Measurements from ENCODE around the gene FTL.
A peak's percentile ranks its signal among the peaks of the same experiment; 100 is the strongest.

The FTL gene

GRCh38 chr19:48992581-48993174 is 27.6 kb downstream of the FTL start:
- no peak for DNase-seq (ENCODE audit: low read depth)

DNA sequence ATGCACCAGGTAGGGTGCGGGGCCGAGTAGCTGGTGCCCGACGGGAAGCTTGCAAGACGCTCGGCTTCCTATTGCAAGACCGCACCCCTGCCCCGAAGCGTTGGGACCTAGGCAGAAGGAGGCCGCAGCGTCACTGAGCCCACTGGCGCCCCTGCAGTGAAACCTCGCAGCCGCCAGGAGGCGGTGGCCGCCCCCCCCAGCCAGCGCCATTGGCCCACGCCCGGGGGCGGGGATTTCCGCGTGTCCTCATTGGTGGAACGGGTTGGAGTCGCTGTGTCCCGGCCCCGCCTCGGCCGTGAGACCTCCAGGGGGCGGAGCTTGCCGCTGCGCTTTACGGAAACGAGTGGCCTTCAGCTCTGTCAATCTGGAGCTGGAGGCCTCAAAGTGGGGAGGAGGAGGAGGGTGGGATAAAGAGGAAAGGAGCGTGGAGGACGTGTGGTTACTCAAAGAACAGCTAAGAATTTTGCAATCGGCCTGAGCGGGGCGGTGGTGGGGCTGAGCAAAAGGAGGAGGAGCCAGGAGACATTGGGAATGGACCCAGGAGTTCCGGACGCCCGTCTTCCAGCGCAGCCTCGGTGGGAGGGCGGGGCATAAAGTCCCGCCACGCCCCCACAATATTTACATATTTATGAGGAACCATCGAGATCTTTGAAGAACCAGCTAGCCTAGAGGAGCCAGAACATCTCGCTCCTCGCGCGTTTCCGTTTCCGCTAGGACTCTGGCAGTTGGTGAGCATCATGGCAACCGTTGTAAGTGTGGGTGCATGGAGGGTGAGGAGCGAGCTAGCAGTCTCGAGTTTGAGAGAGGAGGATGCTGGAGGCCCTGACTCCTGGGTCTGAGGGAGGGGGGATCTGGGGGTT is 28.3 kb downstream of the FTL start, which contains the start of the genes GYS1 and RUVBL2:
Gene GYS1 (minus strand): TSS at position 135 of the 860 bp plus-strand sequence. CDS start 197 bp downstream, outside the sequence.
Gene RUVBL2 (plus strand): TSS at position 713 of the 860 bp plus-strand sequence. CDS start 25 bp downstream, at position 738.
- DNase-seq (ENCODE audit: low read depth), result peak; percentile 98

GRCh38 chr19:48994035-48994386 is 28.9 kb downstream of the FTL start:
- DNase-seq (ENCODE audit: low read depth), result no peak

DNA sequence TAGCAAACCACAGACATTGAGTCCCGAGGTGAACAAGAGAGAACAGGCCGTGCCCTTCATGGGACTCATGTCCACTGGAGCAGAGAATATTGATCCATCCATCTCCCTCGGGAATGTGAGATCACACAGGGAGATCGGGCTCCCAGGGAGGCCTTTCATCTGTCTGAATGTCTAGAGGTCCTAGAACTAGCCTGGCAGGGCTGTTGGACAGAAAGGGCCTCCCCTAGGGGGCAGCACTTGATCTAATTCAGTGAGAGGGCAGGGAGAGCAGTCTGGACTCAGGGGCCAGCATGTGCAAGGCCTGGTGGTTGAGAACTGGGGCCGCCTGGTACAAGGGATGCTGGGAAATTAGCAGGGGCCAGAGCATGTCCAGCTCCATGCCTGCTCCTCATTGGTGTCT is 32.9 kb downstream of the FTL start:
- no peak for DNase-seq (ENCODE audit: low read depth)

DNA sequence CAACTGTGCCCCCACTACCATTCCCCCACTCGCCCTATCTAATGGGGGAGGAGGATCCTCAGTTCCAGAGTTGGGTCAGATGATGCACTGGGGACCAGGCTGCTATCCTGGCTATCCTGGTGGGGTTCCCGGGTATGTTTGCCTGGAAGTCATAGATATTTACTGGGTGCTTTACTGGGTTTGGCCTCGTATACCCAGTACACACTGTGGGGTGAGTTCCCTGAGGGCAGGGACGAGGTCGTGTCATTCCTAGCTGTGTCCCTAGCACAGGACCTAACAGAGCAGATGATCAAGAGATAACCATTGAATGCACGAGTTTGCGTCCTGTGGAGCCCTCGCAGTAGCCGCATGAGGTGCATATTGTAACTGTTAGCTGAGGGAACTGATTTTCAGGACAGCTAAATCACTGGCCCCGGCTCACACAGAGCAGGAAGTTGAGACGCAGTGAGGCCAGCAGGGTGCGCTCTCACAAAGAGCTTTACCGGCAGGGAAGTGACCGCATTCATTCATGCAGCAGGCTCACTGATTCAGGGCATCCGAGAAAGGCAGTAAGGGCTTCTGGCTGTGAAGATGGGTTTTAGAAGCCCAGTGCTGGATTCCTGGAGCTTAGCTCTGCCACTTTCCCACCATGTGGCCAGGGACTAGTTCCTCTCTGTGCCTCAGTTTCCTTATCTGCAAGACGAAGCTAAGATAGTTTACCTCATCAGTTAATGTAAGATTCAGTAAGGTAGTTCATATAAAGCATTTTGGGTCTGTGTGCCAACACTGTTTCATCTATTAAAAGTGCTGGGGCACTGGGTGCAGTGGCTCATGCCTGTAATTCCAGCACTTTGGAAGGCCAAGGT is 34.6 kb downstream of the FTL start:
- DNase-seq (ENCODE audit: low read depth), result no peak

DNA sequence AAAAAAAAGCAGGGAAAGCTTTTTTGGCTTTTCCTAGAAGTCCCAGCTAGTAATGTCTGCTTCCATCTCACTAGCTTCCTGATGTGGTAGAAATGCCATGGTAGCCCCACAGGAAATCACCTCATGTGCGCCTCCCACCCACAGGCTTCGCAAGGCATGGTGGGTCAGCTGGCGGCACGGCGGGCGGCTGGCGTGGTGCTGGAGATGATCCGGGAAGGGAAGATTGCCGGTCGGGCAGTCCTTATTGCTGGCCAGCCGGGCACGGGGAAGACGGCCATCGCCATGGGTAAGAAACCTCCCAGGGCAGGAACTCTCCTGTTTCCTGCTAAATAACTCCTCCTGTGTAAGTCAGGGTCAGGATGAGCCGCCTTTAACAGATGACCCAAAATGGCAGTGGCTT is 39.0 kb downstream of the FTL start:
- DNase-seq (ENCODE audit: low read depth), result no peak

GRCh38 chr19:49004964-49005614 is 40.0 kb downstream of the FTL start:
- no peak for DNase-seq (ENCODE audit: low read depth)

GRCh38 chr19:49006905-49007304 is 41.8 kb downstream of the FTL start:
- DNase-seq (ENCODE audit: low read depth), result no peak

- no peak for DNase-seq (ENCODE audit: low read depth)
These were observed 44.7 kb downstream of the FTL start for GRCh38 chr19:49009828-49010227.

- no peak for DNase-seq (ENCODE audit: low read depth)
These were observed 45.3 kb downstream of the FTL start for GRCh38 chr19:49010453-49010852.

GRCh38 chr19:49011194-49011593 is 46.1 kb downstream of the FTL start:
- DNase-seq (ENCODE audit: low read depth), result no peak

DNA sequence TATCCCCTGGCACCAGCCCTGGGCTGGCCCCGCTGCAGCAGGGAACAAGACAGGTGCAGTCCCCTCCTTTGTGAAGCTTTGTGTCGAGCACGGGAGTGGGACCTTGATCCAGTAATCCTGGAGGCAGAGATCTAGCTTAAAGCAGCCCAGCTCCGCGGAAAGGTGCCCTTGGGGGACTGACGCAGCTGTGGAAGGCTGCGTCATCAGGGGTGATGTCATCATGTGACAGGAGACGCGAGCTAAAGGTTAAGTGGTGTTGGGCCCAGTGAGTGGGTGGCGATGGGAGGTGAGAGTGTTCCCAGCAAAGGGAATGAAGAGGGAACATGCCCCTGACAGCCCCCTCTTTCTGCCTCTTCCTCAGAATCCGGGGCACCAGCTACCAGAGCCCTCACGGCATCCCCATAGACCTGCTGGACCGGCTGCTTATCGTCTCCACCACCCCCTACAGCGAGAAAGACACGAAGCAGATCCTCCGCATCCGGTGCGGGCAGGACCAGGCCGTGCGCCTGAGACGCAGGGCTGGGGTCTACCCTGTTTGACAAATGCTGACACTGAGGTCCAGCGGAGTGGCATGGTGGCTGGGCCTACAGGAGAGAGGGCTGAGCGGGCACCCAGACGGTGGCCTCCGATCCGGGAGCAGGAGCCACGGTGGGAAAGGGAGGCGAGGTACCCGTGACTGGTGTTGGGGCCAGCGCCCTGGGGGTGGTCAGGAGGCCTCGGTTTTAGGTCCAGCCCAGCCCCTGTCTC is 49.2 kb downstream of the FTL start:
- DNase-seq (ENCODE audit: low read depth), result no peak

DNA sequence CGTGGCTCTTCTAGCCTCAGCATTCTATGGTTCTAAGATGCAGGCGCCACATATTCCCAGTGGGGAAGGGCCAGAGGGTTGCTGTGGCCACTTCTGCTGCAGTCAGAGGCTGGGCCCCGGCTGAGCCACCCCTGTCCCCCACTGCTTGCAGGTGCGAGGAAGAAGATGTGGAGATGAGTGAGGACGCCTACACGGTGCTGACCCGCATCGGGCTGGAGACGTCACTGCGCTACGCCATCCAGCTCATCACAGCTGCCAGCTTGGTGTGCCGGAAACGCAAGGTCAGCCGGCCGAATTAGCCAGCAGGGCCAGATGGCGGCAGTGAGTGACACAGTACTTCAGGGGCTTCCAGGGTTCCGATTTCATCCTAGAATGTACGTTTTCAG is 49.8 kb downstream of the FTL start:
- DNase-seq (ENCODE audit: low read depth), result no peak

DNA sequence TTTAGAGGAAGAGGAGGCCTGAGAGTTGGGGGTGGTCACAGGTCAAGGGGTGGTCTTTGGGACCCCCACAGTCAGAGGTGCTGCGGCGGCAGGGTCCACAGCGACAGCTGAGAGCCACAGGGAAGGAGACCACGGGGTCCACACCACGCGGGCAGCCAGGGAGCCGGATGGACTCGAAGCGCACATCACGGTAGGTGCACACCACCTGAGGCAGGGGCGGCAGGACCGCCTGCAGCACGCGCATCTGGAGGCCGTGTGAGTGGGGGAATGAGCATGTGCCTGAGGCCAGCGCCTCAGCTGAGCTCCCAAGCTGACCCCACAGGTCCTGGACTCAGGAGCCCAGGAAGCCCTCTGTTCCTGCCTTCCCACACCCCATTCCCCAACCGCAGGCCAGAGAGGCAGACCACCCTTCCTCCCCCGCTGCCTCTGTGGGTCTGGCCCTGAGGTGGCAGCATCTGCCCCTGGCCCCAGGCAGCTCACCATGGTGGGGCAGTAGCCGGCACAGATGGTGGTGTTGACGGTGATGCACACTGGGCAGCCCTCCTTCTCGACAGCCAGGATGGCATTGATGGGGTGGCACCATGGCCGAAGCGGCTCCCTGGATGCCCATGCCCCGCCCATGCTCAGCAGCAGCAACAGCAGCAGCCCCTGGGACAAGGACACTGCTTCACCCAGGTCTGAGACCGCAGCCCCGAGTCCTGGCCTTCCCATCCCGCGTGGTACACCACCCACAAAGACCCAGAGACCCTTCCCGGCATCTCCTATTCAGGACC is 51.1 kb downstream of the FTL start:
- DNase-seq (ENCODE audit: low read depth), result no peak

Data from HS-5 (cell line).